Breast epithelium (tissue), 3 donors: ENCODE measurements around the gene GALNT7.

Experiments
- POLR2A ChIP-seq: fragments of 450-650 bp; IDR thresholded peaks from one replicate; pipeline ENCODE4 v1.6.1; 2016; ENCODE audit warnings: antibody characterized with exemption, mild to moderate bottlenecking, moderate library complexity
- TF ChIP-seq, protein P1 (sequence below), 3 donors: fragments of 450-650 bp; IDR thresholded peaks; one replicate each; pipeline ENCODE4 v1.5.1; 2016 to 2017; ENCODE audit warnings: antibody characterized with exemption in 3 of 3, mild to moderate bottlenecking in 3 of 3, moderate library complexity in 3 of 3

GRCh38 chr4:173269280-173269679 lies 100.7 kb downstream of the GALNT7 start:
- TF ChIP-seq, protein P1, sequence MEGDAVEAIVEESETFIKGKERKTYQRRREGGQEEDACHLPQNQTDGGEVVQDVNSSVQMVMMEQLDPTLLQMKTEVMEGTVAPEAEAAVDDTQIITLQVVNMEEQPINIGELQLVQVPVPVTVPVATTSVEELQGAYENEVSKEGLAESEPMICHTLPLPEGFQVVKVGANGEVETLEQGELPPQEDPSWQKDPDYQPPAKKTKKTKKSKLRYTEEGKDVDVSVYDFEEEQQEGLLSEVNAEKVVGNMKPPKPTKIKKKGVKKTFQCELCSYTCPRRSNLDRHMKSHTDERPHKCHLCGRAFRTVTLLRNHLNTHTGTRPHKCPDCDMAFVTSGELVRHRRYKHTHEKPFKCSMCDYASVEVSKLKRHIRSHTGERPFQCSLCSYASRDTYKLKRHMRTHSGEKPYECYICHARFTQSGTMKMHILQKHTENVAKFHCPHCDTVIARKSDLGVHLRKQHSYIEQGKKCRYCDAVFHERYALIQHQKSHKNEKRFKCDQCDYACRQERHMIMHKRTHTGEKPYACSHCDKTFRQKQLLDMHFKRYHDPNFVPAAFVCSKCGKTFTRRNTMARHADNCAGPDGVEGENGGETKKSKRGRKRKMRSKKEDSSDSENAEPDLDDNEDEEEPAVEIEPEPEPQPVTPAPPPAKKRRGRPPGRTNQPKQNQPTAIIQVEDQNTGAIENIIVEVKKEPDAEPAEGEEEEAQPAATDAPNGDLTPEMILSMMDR (IDR thresholded peaks at IDR 0.05): no peak
- TF ChIP-seq POLR2A: no peak
